HuH-7 (cell line): ENCODE measurements around the gene TNFAIP8L1.
A peak's percentile ranks its signal among the peaks of the same experiment; 100 is the strongest.

Experiments used
- DNase-seq: peaks from one replicate; pipeline ENCODE4 v3.0.0; 2011; ENCODE audit warnings: low spot score

Gene TNFAIP8L1

GRCh38 chr19:4609878-4610511, 29.3 kb upstream of the TNFAIP8L1 start:
- no peak for DNase-seq

- DNase-seq = no peak
Observed at GRCh38 chr19:4613254-4613751, 26.0 kb upstream of the TNFAIP8L1 start.

- DNase-seq = no peak
Observed at GRCh38 chr19:4618019-4618418, 21.3 kb upstream of the TNFAIP8L1 start.

- DNase-seq = no peak
Observed at GRCh38 chr19:4619668-4620294, 19.5 kb upstream of the TNFAIP8L1 start.

GRCh38 chr19:4620675-4621074, 18.6 kb upstream of the TNFAIP8L1 start:
- no peak for DNase-seq

GRCh38 chr19:4622695-4623421, 16.5 kb upstream of the TNFAIP8L1 start:
- DNase-seq = no peak

GRCh38 chr19:4624301-4624700, 15.0 kb upstream of the TNFAIP8L1 start:
- no peak for DNase-seq

GRCh38 chr19:4624733-4625362, 14.5 kb upstream of the TNFAIP8L1 start:
- no peak for DNase-seq

GRCh38 chr19:4633140-4633967, 6.0 kb upstream of the TNFAIP8L1 start:
- DNase-seq = peak; percentile 72

GRCh38 chr19:4635754-4636116, 3.6 kb upstream of the TNFAIP8L1 start:
- DNase-seq = no peak

GRCh38 chr19:4636151-4636717, 3.1 kb upstream of the TNFAIP8L1 start:
- peak; percentile 76 for DNase-seq

GRCh38 chr19:4636761-4637160, 2.6 kb upstream of the TNFAIP8L1 start:
- no peak for DNase-seq

- no peak for DNase-seq
Observed at GRCh38 chr19:4638317-4638716, 999 bp upstream of the TNFAIP8L1 start.

GRCh38 chr19:4639531-4640246, 373 bp downstream of the TNFAIP8L1 start:
- no peak for DNase-seq

GRCh38 chr19:4640247-4641000, 1.1 kb downstream of the TNFAIP8L1 start:
- no peak for DNase-seq

- DNase-seq = no peak
Observed at GRCh38 chr19:4641132-4641531, 1.8 kb downstream of the TNFAIP8L1 start.

GRCh38 chr19:4642625-4643024, 3.3 kb downstream of the TNFAIP8L1 start:
- no peak for DNase-seq

GRCh38 chr19:4645718-4646117, 6.4 kb downstream of the TNFAIP8L1 start:
- DNase-seq = no peak

GRCh38 chr19:4647676-4648644, 8.6 kb downstream of the TNFAIP8L1 start:
- no peak for DNase-seq
